Esophagus mucosa (tissue), 1 donor: ENCODE measurements around the gene CHKA. TPM values are rescaled to one million over a fixed set of nuclear protein-coding genes. Genes with fewer than 3 reads are reported as not detected.

Experiments
- total RNA-seq: library from RNA; stranded (reverse); gene quantifications from one replicate; pipeline ENCODE4 v1.2.4, GENCODE V29; 2023
- donor health status: DM: yes; HTN: yes; CAD: no.

The CHKA gene
- total RNA-seq, 1 donor from 2014 or later: 2.3 TPM

Other genes with a start within 250 kb of the CHKA start
- 15.7 TPM for gene UNC93B1, start 117.3 kb downstream of the CHKA start, total RNA-seq
- gene ALDH3B1, start 111.1 kb downstream of the CHKA start, total RNA-seq: 2.5 TPM
- gene NDUFS8, start 90.7 kb downstream of the CHKA start, total RNA-seq: 128 TPM
- gene TCIRG1, start 82.4 kb downstream of the CHKA start, total RNA-seq: 36.2 TPM
- 23.7 TPM for gene KMT5B, start 91.9 kb upstream of the CHKA start, total RNA-seq
- 19.9 TPM for gene C11orf24, start 150.6 kb upstream of the CHKA start, total RNA-seq
- gene LRP5, start 191.2 kb upstream of the CHKA start, total RNA-seq: 15.9 TPM